Keratinocyte (primary cell): Measurements from ENCODE around the gene CMKLR1.

Source experiments
- EZH2 ChIP-seq: IDR thresholded peaks from one replicate; pipeline ENCODE4 v1.6.1; 2012; ENCODE audit warnings: inconsistent platforms, mild to moderate bottlenecking, low read length, moderate library complexity
- TF ChIP-seq, protein P1 (sequence below), 3 experiments: IDR thresholded peaks in 1 of 3; conservative IDR thresholded peaks in 1 of 3; optimal IDR thresholded peaks in 1 of 3; 2 replicates in 2 of 3; 3 replicates in 1 of 3; pipeline versions ENCODE3 to v1.5.1; 2011; ENCODE audit warnings: low read length in 3 of 3, mild to moderate bottlenecking in 3 of 3, moderate library complexity in 2 of 3, control low read depth in 1 of 3, inconsistent platforms in 1 of 3; ENCODE audit not compliant: insufficient read depth in 2 of 3; ENCODE audit errors: extremely low read depth in 1 of 3

DNA sequence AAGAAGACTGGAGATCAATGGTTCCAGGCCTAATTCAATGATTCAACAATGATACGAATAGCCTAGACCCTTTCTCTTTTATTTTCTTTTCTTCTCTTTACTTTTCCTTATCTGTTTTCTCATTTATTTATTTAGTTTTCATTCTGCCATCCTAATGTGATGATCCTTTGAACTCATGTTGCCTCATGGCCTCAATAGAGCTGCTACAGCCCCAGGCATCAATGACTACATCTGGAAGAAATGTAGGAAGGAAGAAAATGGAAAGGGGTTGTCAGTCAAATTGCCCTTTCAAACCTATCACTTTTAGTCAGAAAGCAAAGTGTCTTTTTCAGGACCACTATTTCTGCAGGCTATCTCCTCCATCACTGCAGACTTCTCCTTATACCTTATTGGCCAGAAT is 69.9 kb downstream of the CMKLR1 start:
- TF ChIP-seq EZH2, result no peak
- TF ChIP-seq, protein P1, sequence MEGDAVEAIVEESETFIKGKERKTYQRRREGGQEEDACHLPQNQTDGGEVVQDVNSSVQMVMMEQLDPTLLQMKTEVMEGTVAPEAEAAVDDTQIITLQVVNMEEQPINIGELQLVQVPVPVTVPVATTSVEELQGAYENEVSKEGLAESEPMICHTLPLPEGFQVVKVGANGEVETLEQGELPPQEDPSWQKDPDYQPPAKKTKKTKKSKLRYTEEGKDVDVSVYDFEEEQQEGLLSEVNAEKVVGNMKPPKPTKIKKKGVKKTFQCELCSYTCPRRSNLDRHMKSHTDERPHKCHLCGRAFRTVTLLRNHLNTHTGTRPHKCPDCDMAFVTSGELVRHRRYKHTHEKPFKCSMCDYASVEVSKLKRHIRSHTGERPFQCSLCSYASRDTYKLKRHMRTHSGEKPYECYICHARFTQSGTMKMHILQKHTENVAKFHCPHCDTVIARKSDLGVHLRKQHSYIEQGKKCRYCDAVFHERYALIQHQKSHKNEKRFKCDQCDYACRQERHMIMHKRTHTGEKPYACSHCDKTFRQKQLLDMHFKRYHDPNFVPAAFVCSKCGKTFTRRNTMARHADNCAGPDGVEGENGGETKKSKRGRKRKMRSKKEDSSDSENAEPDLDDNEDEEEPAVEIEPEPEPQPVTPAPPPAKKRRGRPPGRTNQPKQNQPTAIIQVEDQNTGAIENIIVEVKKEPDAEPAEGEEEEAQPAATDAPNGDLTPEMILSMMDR (optimal IDR thresholded peaks at IDR 0.05 in 1 of 3, IDR thresholded peaks at IDR 0.05 in 1 of 3, conservative IDR thresholded peaks at IDR 0.05 in 1 of 3; ENCODE audit: extremely low read depth in 1 of 3, insufficient read depth in 2 of 3, low read length in 3 of 3), result no peak
